K562 (cell line): ENCODE measurements around the gene GTPBP1. TPM values are rescaled to one million over a fixed set of nuclear protein-coding genes. Genes with fewer than 3 reads are reported as not detected.

Source experiments
- ATAC-seq: fragments of 200-7000 bp; cut with Tn5 transposase; 3 replicates; pipeline ENCODE4 v1.9.1; 2020; ENCODE audit warnings: moderate library complexity
- BruUV-seq: library from RNA; stranded (reverse); fragments of 400-500 nt; replicated peaks from 2 replicates; lab custom pipeline; 2021; lab: Mats Ljungman, UMichigan
- CTCF ChIA-PET: fragments of 300-600 bp; formaldehyde crosslinking; extraction: SDS; loops from one replicate; lab custom pipeline; 2021; ENCODE audit warnings: low intra/inter-chr PET ratio; lab: Yijun Ruan, JAX
- POLR2A ChIA-PET: fragments of 300-600, 350-650 bp; sonication (Branson Sonifier 250); formaldehyde crosslinking; extraction: SDS; loops from one replicate; lab custom pipeline; 2021; ENCODE audit warnings: antibody characterized with exemption, inconsistent platforms; lab: Yijun Ruan, JAX
- DNase-seq, 4 experiments: peaks; one replicate each; pipeline versions ENCODE4 v3.0.0 to v3.0.0-alpha.2; 2011 to 2018; ENCODE audit warnings: low spot score in 3 of 4, mixed read lengths in 3 of 4; ENCODE audit errors: extremely low read depth in 1 of 4
- FAIRE-seq: peaks from 2 replicates; lab custom pipeline; 2011; peaks lifted over from hg19 to GRCh38; lab: Jason Lieb, UNC
- H2AFZ ChIP-seq: 2 replicates; pipeline ENCODE4 v1.6.0; 2011; ENCODE audit warnings: low read depth, low read length, control low read depth, inconsistent platforms
- H3K27ac ChIP-seq: fragments of 200-600 bp; 3 replicates; pipeline ENCODE4 v1.8.0; 2011; ENCODE audit warnings: low read depth, mild to moderate bottlenecking, control low read depth, inconsistent platforms, low read length, moderate library complexity, mixed read lengths; ENCODE audit errors: extremely low read depth
- H3K27me3 ChIP-seq, 2 experiments: fragments of 300-600 bp in 1 of 2; 2 replicates in 1 of 2; 3 replicates in 1 of 2; pipeline versions ENCODE4 v1.6.0 to v1.8.0; 2011; ENCODE audit warnings: inconsistent platforms in 2 of 2, low read length in 2 of 2, mild to moderate bottlenecking in 1 of 2, mixed read lengths in 1 of 2, moderate library complexity in 1 of 2; ENCODE audit not compliant: control insufficient read depth in 2 of 2, insufficient read depth in 2 of 2
- H3K36me3 ChIP-seq: fragments of 300-600 bp; 3 replicates; pipeline ENCODE4 v1.8.0; 2011; ENCODE audit warnings: mild to moderate bottlenecking, low read length, inconsistent platforms; ENCODE audit not compliant: control insufficient read depth, insufficient read depth
- H3K4me1 ChIP-seq, 2 experiments: fragments of 200-600 bp in 1 of 2; replicated peaks in 1 of 2; 2 replicates in 1 of 2; 3 replicates in 1 of 2; pipeline versions ENCODE4 v1.5.1 to v1.8.0; 2011; ENCODE audit warnings: inconsistent platforms in 2 of 2, low read length in 2 of 2, mild to moderate bottlenecking in 1 of 2, mixed read lengths in 1 of 2, moderate library complexity in 1 of 2; ENCODE audit not compliant: control insufficient read depth in 2 of 2, insufficient read depth in 2 of 2
- H3K4me2 ChIP-seq: 2 replicates; pipeline ENCODE4 v1.6.1; 2011; ENCODE audit warnings: low read length, control low read depth, inconsistent platforms, mixed read lengths; ENCODE audit not compliant: insufficient read depth
- H3K4me3 ChIP-seq: fragments of 200-600 bp; sonication (generic), shearing (Covaris generic); 2 replicates; pipeline ENCODE4 v1.5.1; 2016; ENCODE audit warnings: control low read depth, inconsistent platforms
- H3K79me2 ChIP-seq: fragments of 200-600 bp; 3 replicates; pipeline ENCODE4 v1.8.0; 2011; ENCODE audit warnings: low read length, inconsistent platforms; ENCODE audit not compliant: control insufficient read depth, insufficient read depth
- H3K9ac ChIP-seq, 2 experiments: 2 replicates each; pipeline versions ENCODE4 v1.6.0 to v1.6.1; 2011; ENCODE audit warnings: low read depth in 2 of 2, low read length in 2 of 2, control low read depth in 1 of 2, inconsistent platforms in 1 of 2, mild to moderate bottlenecking in 1 of 2, mixed read lengths in 1 of 2; ENCODE audit not compliant: insufficient read depth in 1 of 2
- H3K9me1 ChIP-seq: one replicate; pipeline ENCODE4 v1.6.0; 2011; ENCODE audit warnings: inconsistent platforms, mild to moderate bottlenecking, low read length, moderate library complexity; ENCODE audit not compliant: control insufficient read depth, insufficient read depth
- H3K9me3 ChIP-seq: replicated peaks from 2 replicates; pipeline ENCODE4 v1.5.1; 2011; ENCODE audit warnings: low read depth, low read length, inconsistent platforms; ENCODE audit not compliant: control insufficient read depth, insufficient read depth
- H4K20me1 ChIP-seq: replicated peaks from 2 replicates; pipeline ENCODE4 v1.6.1; 2011; ENCODE audit warnings: low read length, inconsistent platforms, mixed read lengths; ENCODE audit not compliant: control insufficient read depth, insufficient read depth
- ATF1 ChIP-seq, 2 experiments: fragments of 450-650 bp in 1 of 2; IDR thresholded peaks; 2 replicates each; pipeline ENCODE4 v1.6.1; 2016; ENCODE audit warnings: missing compliant biosample characterization in 1 of 2, missing genetic modification characterization in 1 of 2
- E2F3 ChIP-seq: fragments of 250-450 bp; sonication (Bioruptor Pico); IDR thresholded peaks from 2 replicates; pipeline ENCODE4 v1.4.0; 2020; ENCODE audit warnings: mild to moderate bottlenecking
- ELK3 ChIP-seq: fragments of 450-650 bp; formaldehyde crosslinking; IDR thresholded peaks from 2 replicates; pipeline ENCODE4 v1.4.0; 2020; ENCODE audit warnings: mild to moderate bottlenecking
- FIP1L1 ChIP-seq: fragments of 200-400 bp; formaldehyde crosslinking; IDR thresholded peaks from 2 replicates; pipeline ENCODE4 v1.6.1; 2018; ENCODE audit warnings: mild to moderate bottlenecking, low read depth, low read length; ENCODE audit not compliant: poor library complexity, severe bottlenecking
- NBN ChIP-seq: fragments of 450-650 bp; IDR thresholded peaks from 2 replicates; pipeline ENCODE4 v1.6.1; 2016; ENCODE audit warnings: low read depth, mild to moderate bottlenecking
- PKNOX1 ChIP-seq: fragments of 450-650 bp; IDR thresholded peaks from 2 replicates; pipeline ENCODE4 v1.6.1; 2016
- PTRF ChIP-seq: fragments of 450-650 bp; IDR thresholded peaks from 2 replicates; pipeline ENCODE4 v1.6.1; 2016; ENCODE audit warnings: mild to moderate bottlenecking, missing genetic modification characterization, missing compliant biosample characterization
- SMARCA4 ChIP-seq: fragments of 450-650 bp; IDR thresholded peaks from 2 replicates; pipeline ENCODE4 v1.6.1; 2016
- TRIM28 ChIP-seq: fragments of 450-650 bp; IDR thresholded peaks from 2 replicates; pipeline ENCODE4 v1.6.1; 2017
- ZFPM2 ChIP-seq: fragments of 250-450 bp; sonication (Bioruptor Pico); IDR thresholded peaks from 2 replicates; pipeline ENCODE4 v1.5.1; 2022; ENCODE audit warnings: mild to moderate bottlenecking
- ZNF707 ChIP-seq: fragments of 250-450 bp; sonication (Bioruptor Pico); conservative IDR thresholded peaks from 2 replicates; pipeline ENCODE4 v1.8.0; 2022; ENCODE audit warnings: inconsistent platforms, mild to moderate bottlenecking, moderate library complexity
- WGBS: fragments of 100-300 bp; shearing (Covaris generic); methylation state at CpG from one replicate; pipeline ENCODE4 v1.1.6; 2016; ENCODE audit warnings: low coverage, mixed read lengths; ENCODE audit not compliant: insufficient coverage; ENCODE audit errors: missing lambda C conversion rate; 5-methylcytosine and 5-hydroxymethylcytosine counted together
- in situ Hi-C: fragments of 300-500 bp; cut with MboI; formaldehyde crosslinking; loops from 4 replicates; pipeline ENCODE4 v1.15.0; 2018; ENCODE audit warnings: inconsistent platforms, mixed read lengths
- intact Hi-C: fragments of 100-400 bp; cut with micrococcal nuclease; formaldehyde crosslinking; loops from 2 replicates; pipeline ENCODE4 v1.14.2; 2022
- polyA plus RNA-seq, 8 experiments: library from polyadenylated mRNA; depleted of rRNA in 4 of 8; stranded (reverse) in 5 of 8; unstranded in 3 of 8; fragments of >200 nt; fragmentation: Nextera tagmentation in 2 of 8; fragmentation: Illumina TruSeq in 1 of 8; extraction: Ambion mirVana in 2 of 8; extraction: Trizol in 1 of 8; gene quantifications; 2 replicates each; pipeline versions ENCODE4 v1.2.1 to v1.2.3, GENCODE V29; 2011 to 2014; ENCODE audit warnings: inconsistent platforms in 1 of 8, missing spikeins in 1 of 8
- total RNA-seq, 7 experiments: library from RNA; depleted of rRNA in 6 of 7; stranded (reverse); fragments of >200 nt in 6 of 7; fragmentation: Illumina TruSeq in 2 of 7; extraction: Trizol in 2 of 7; gene quantifications; 2 replicates each; pipeline versions ENCODE4 v1.2.1 to v1.2.3, GENCODE V29; 2011 to 2021; ENCODE audit warnings: low replicate concordance in 1 of 7

The GTPBP1 gene
- total and polyA plus RNA-seq, 9 of the 15 experiments (the other 6 are each of a cell fraction or from before 2014, with no cell fraction given), result 0.83 to 53.2 (median 23.3) TPM

- no peak overlapping the region for H3K4me3 ChIP-seq
Observed at GRCh38 chr22:38709306-38709705, 3.6 kb downstream of the GTPBP1 start.

More at GRCh38 chr22:38709306-38709705, 3.6 kb downstream of the GTPBP1 start:
- Histone ChIP-seq H3K27ac (no peak overlapping the region), H3K79me2 (peaks cover 85% of the 10 kb centered on the region), H3K36me3 (peaks cover 38% of the 10 kb centered on the region; the same call in 2 of the 3 replicates), H3K4me1 (peaks cover 34 to 53% of the 10 kb centered on the region in 2 experiments; a peak in 4 of 5 replicates), H3K9me3 (no peaks in the 10 kb centered on the region), H3K9me1 (no peaks in the 10 kb centered on the region), H3K27me3 (no peaks in the 10 kb centered on the region), H3K4me2 (peak overlapping the region; percentile 51; the same call in 1 of the 2 replicates), H4K20me1 (peaks cover 37% of the 10 kb centered on the region), H3K9ac (no peak overlapping the region), H2AFZ (no peak overlapping the region)
- DNase-seq (no peak), ATAC-seq (no peak), FAIRE-seq (no peak)
- intact Hi-C loops (no loop called here), in situ Hi-C loops (no loop called here)
- TF ChIP-seq E2F3 (no peak), ELK3 (no peak), ZFPM2 (CRISPR knock-in tag) (no peak), PKNOX1 (no peak), ATF1 (CRISPR knock-in tag; IDR thresholded peaks at IDR 0.05) (no peak), ATF1 (tag; IDR thresholded peaks at IDR 0.05) (no peak), TRIM28 (no peak), SMARCA4 (no peak), NBN (no peak), ZNF707 (CRISPR knock-in tag) (no peak), PTRF (tag) (no peak), FIP1L1 (no peak)
- POLR2A ChIA-PET, result interaction anchor here (1.3 to 1.4 kb wide), 2 partner anchors 17 to 26 kb away, joined by 3 read pairs; no protein-coding TSS in a partner anchor
- no TSS peak for BruUV-seq
- CTCF ChIA-PET, result no interaction called here
- 78% methylated on average over 3 of the region's 3 CpGs for WGBS
